Prostate gland (tissue), 2 donors: Measurements from ENCODE around the gene WFIKKN2. TPM values are rescaled to one million over a fixed set of nuclear protein-coding genes. Genes with fewer than 3 reads are reported as not detected.

Source experiments
- DNase-seq: peaks from one replicate; pipeline ENCODE4 v3.0.0-alpha.2; 2019; ENCODE audit warnings: low spot score
- H3K27ac ChIP-seq, 2 donors: fragments of 200-600 bp; sonication (generic); 2 replicates each; pipeline ENCODE4 v1.5.1; 2017 to 2019
- H3K27me3 ChIP-seq: fragments of 200-600 bp; sonication (generic); replicated peaks from 2 replicates; pipeline ENCODE4 v1.5.1; 2019; ENCODE audit not compliant: insufficient read depth
- H3K36me3 ChIP-seq, 2 donors: fragments of 200-600 bp; sonication (generic); 1 replicate in 1 of 2; 2 replicates in 1 of 2; pipeline versions ENCODE4 v1.5.1 to v1.8.1; 2017 to 2019
- H3K4me1 ChIP-seq: fragments of 200-600 bp; sonication (generic); replicated peaks from 2 replicates; pipeline ENCODE4 v1.5.1; 2019
- H3K4me3 ChIP-seq, 2 donors: fragments of 200-600 bp; sonication (generic); 2 replicates each; pipeline ENCODE4 v1.5.1; 2017 to 2019
- H3K9me3 ChIP-seq: fragments of 200-600 bp; sonication (generic); 2 replicates; pipeline ENCODE4 v1.5.1; 2017
- CTCF ChIP-seq, 4 experiments: fragments of 200-600 bp in 2 of 4; fragments of 450-650 bp in 2 of 4; sonication (generic) in 2 of 4; IDR thresholded peaks; 1 replicate in 3 of 4; 2 replicates in 1 of 4; pipeline ENCODE4 v1.5.1; 2016 to 2019; ENCODE audit warnings: antibody characterized with exemption in 4 of 4, mild to moderate bottlenecking in 2 of 4, moderate library complexity in 2 of 4
- POLR2A ChIP-seq: fragments of 450-650 bp; IDR thresholded peaks from one replicate; pipeline ENCODE4 v1.6.1; 2016; ENCODE audit warnings: antibody characterized with exemption, mild to moderate bottlenecking
- POLR2AphosphoS5 ChIP-seq: sonication (generic); formaldehyde crosslinking; IDR thresholded peaks from one replicate; pipeline ENCODE4 v1.6.1; 2017; ENCODE audit warnings: antibody characterized with exemption
- WGBS: methylation state at CpG from one replicate; pipeline ENCODE4 v1.1.5; 2018; 5-methylcytosine and 5-hydroxymethylcytosine counted together
- intact Hi-C: fragments of 100-400 bp; cut with DNase I; formaldehyde crosslinking; loops from one replicate; pipeline ENCODE4 v1.14.2; 2022
- total RNA-seq, 2 donors: library from RNA; depleted of rRNA; stranded (reverse); fragments of >200 nt; gene quantifications; one replicate each; pipeline ENCODE4 v1.1.0, GENCODE V29; 2016

The WFIKKN2 gene
- total RNA-seq, 2 donors from 2014 or later, result 0.18 to 2.4 TPM

GRCh38 chr17:50792132-50792531, 43.3 kb upstream of the WFIKKN2 start:
- 79% methylated on average over 7 of the region's 7 CpGs for WGBS

GRCh38 chr17:50793007-50793406, 42.4 kb upstream of the WFIKKN2 start:
- Histone ChIP-seq H3K36me3 (no peaks in the 10 kb centered on the region), H3K27ac (no peak overlapping the region), H3K27me3 (no peaks in the 10 kb centered on the region), H3K9me3 (no peaks in the 10 kb centered on the region), H3K4me3 (no peak overlapping the region), H3K4me1 (no peaks in the 10 kb centered on the region)
- TF ChIP-seq POLR2A, result no peak
- no peak for DNase-seq
- WGBS, result 97% methylated on average over 8 of the region's 8 CpGs
- intact Hi-C loops, result no loop called here

More at GRCh38 chr17:50792132-50792531, 43.3 kb upstream of the WFIKKN2 start:
- Histone ChIP-seq H3K36me3 (no peaks in the 10 kb centered on the region), H3K27me3 (no peaks in the 10 kb centered on the region), H3K27ac (no peak overlapping the region), H3K9me3 (no peaks in the 10 kb centered on the region), H3K4me3 (no peak overlapping the region), H3K4me1 (no peaks in the 10 kb centered on the region)
- TF ChIP-seq CTCF (IDR thresholded peaks at IDR 0.05), result no peak
- TF ChIP-seq POLR2A, result no peak
- no peak for TF ChIP-seq POLR2AphosphoS5
- intact Hi-C loops, result no loop called here
- no peak for DNase-seq

- H3K27ac ChIP-seq, result no peak overlapping the region
- 94% methylated on average over 6 of the region's 6 CpGs for WGBS
- H3K27me3 ChIP-seq, result no peaks in the 10 kb centered on the region
- TF ChIP-seq POLR2A, result no peak
- TF ChIP-seq POLR2AphosphoS5, result no peak
- no peak for TF ChIP-seq CTCF (IDR thresholded peaks at IDR 0.05)
- H3K4me1 ChIP-seq, result no peaks in the 10 kb centered on the region
- no peak for DNase-seq
- no peak overlapping the region for H3K4me3 ChIP-seq
- no peaks in the 10 kb centered on the region for H3K9me3 ChIP-seq
- intact Hi-C loops, result no loop called here
- no peaks in the 10 kb centered on the region for H3K36me3 ChIP-seq
Observed at GRCh38 chr17:50794361-50794760, 41.0 kb upstream of the WFIKKN2 start.

GRCh38 chr17:50797135-50797810, 38.1 kb upstream of the WFIKKN2 start:
- no peaks in the 10 kb centered on the region for H3K36me3 ChIP-seq
- no peak for TF ChIP-seq POLR2A
- TF ChIP-seq POLR2AphosphoS5, result no peak
- no peak for TF ChIP-seq CTCF (IDR thresholded peaks at IDR 0.05)
- no peaks in the 10 kb centered on the region for H3K27me3 ChIP-seq
- no peak for DNase-seq
- no peak overlapping the region for H3K4me3 ChIP-seq
- 36% methylated on average over 11 of the region's 11 CpGs for WGBS
- intact Hi-C loops, result no loop called here
- H3K9me3 ChIP-seq, result no peaks in the 10 kb centered on the region
- no peaks in the 10 kb centered on the region for H3K4me1 ChIP-seq
- no peak overlapping the region for H3K27ac ChIP-seq

- Histone ChIP-seq H3K9me3 (no peaks in the 10 kb centered on the region), H3K4me3 (no peak overlapping the region), H3K27me3 (no peaks in the 10 kb centered on the region), H3K36me3 (no peaks in the 10 kb centered on the region), H3K27ac (no peak overlapping the region), H3K4me1 (no peaks in the 10 kb centered on the region)
- no peak for TF ChIP-seq POLR2A
- TF ChIP-seq POLR2AphosphoS5, result peak; percentile 25
- no peak for TF ChIP-seq CTCF (IDR thresholded peaks at IDR 0.05)
- WGBS, result 82% methylated on average over 19 of the region's 19 CpGs
- peak; percentile 47 for DNase-seq
- intact Hi-C loops, result no loop called here
Observed at GRCh38 chr17:50798424-50799288, 36.7 kb upstream of the WFIKKN2 start.
